Measurements from ENCODE around the gene CCR5.
"Not testable (repeated sequence)": the region's sequence is repeated elsewhere in the genome, so short reads cannot be mapped to it uniquely, and the experiment has no call there.

CCR5 gene

GRCh38 chr3:46399098-46399497, 28.4 kb downstream of the CCR5 start:
- Mint-ChIP-seq H3K27ac (no peak overlapping the region), H3K36me3 (ENCODE audit: low read depth) (no peaks in the 10 kb centered on the region), H3K4me1 (no peaks in the 10 kb centered on the region), H3K27me3 (ENCODE audit: low read depth) (peaks cover 41% of the 10 kb centered on the region), H3K9me3 (peaks cover 4% of the 10 kb centered on the region), H3K4me3 (no peak overlapping the region)
- TF ChIP-seq, protein P1, sequence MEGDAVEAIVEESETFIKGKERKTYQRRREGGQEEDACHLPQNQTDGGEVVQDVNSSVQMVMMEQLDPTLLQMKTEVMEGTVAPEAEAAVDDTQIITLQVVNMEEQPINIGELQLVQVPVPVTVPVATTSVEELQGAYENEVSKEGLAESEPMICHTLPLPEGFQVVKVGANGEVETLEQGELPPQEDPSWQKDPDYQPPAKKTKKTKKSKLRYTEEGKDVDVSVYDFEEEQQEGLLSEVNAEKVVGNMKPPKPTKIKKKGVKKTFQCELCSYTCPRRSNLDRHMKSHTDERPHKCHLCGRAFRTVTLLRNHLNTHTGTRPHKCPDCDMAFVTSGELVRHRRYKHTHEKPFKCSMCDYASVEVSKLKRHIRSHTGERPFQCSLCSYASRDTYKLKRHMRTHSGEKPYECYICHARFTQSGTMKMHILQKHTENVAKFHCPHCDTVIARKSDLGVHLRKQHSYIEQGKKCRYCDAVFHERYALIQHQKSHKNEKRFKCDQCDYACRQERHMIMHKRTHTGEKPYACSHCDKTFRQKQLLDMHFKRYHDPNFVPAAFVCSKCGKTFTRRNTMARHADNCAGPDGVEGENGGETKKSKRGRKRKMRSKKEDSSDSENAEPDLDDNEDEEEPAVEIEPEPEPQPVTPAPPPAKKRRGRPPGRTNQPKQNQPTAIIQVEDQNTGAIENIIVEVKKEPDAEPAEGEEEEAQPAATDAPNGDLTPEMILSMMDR (IDR thresholded peaks at IDR 0.05; ENCODE audit: unreplicated experiment in 3 of 3) = no peak

- no peak overlapping the region for H3K27ac Mint-ChIP-seq
- H3K4me3 Mint-ChIP-seq = no peak overlapping the region
- H3K36me3 Mint-ChIP-seq (ENCODE audit: low read depth) = no peaks in the 10 kb centered on the region
- peaks cover 41% of the 10 kb centered on the region for H3K27me3 Mint-ChIP-seq (ENCODE audit: low read depth)
- H3K4me1 Mint-ChIP-seq = no peaks in the 10 kb centered on the region
- TF ChIP-seq, protein P1 (IDR thresholded peaks at IDR 0.05; ENCODE audit: unreplicated experiment in 3 of 3) = no peak
- H3K9me3 Mint-ChIP-seq = peaks cover 4% of the 10 kb centered on the region
Observed at GRCh38 chr3:46399557-46399956, 28.8 kb downstream of the CCR5 start.

- Mint-ChIP-seq H3K4me3 (no peak overlapping the region), H3K4me1 (peaks cover 5% of the 10 kb centered on the region), H3K36me3 (ENCODE audit: low read depth) (no peaks in the 10 kb centered on the region), H3K27ac (no peak overlapping the region), H3K27me3 (ENCODE audit: low read depth) (peaks cover 41% of the 10 kb centered on the region), H3K9me3 (peaks cover 4% of the 10 kb centered on the region)
- TF ChIP-seq, protein P1 (IDR thresholded peaks at IDR 0.05; ENCODE audit: unreplicated experiment in 3 of 3) = no peak
Observed at GRCh38 chr3:46400000-46400734, 29.4 kb downstream of the CCR5 start.

- peaks cover 4% of the 10 kb centered on the region for H3K9me3 Mint-ChIP-seq
- TF ChIP-seq, protein P1 (IDR thresholded peaks at IDR 0.05; ENCODE audit: unreplicated experiment in 3 of 3) = no peak
- H3K27me3 Mint-ChIP-seq (ENCODE audit: low read depth) = peaks cover 41% of the 10 kb centered on the region
- no peaks in the 10 kb centered on the region for H3K36me3 Mint-ChIP-seq (ENCODE audit: low read depth)
- H3K4me1 Mint-ChIP-seq = peaks cover 9% of the 10 kb centered on the region
- no peak overlapping the region for H3K27ac Mint-ChIP-seq
- no peak overlapping the region for H3K4me3 Mint-ChIP-seq
Observed at GRCh38 chr3:46400846-46401245, 30.1 kb downstream of the CCR5 start.

DNA sequence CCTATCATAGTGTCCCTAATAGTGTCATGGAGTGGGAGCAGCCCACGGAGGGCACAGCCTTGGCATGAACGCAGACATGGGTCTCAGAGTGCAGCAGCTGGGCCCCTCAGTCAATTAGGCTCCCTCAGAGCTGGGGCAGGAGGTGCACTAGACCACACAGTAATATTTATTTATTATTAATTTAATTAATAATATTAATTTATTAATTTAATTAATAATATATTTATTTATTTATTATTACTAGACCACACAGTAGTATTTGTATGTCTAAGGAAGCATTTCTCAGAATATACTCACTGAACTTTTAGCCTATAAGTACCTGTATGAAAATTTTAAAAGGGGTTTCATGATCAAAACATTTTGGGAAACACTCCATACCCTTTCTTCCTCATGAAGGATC, 30.8 kb downstream of the CCR5 start:
- Mint-ChIP-seq H3K36me3 (ENCODE audit: low read depth) (no peaks in the 10 kb centered on the region), H3K4me3 (no peak overlapping the region), H3K27me3 (ENCODE audit: low read depth) (peaks cover 43% of the 10 kb centered on the region), H3K4me1 (peaks cover 11% of the 10 kb centered on the region), H3K9me3 (peaks cover 4% of the 10 kb centered on the region), H3K27ac (no peak overlapping the region)
- TF ChIP-seq, protein P1 (IDR thresholded peaks at IDR 0.05; ENCODE audit: unreplicated experiment in 3 of 3) = no peak

DNA sequence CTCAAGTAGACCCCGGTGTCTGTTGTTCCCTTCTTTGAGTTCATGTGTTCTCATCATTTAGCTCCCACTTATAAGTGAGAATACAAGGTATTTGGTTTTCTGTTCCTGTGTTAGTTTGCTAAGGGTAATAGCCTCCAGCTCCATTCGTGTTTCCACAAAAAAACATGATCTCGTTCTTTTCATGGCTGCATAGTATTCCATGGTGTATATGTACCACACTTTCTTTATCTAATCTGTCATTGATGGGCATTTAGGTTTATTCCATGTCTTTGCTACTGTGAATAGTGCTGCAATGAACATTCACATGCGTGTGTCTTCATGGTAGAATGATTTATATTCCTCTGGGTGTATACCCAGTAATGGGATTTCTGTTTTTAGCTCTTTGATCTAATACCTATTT, 32.2 kb downstream of the CCR5 start:
- not testable (repeated sequence) for H3K4me3 Mint-ChIP-seq; H3K9me3 Mint-ChIP-seq; H3K27ac Mint-ChIP-seq; H3K36me3 Mint-ChIP-seq (ENCODE audit: low read depth)
- Mint-ChIP-seq H3K4me1 (peaks cover 25% of the 10 kb centered on the region), H3K27me3 (ENCODE audit: low read depth) (peaks cover 43% of the 10 kb centered on the region)
